H1 (cell line): ENCODE data around the gene TSPAN33.

Experiments
- CEBPB ChIP-seq: IDR thresholded peaks from 2 replicates; pipeline ENCODE4 v1.6.1; 2012; ENCODE audit warnings: low read depth, low read length
- CTCF ChIP-seq, 3 experiments: IDR thresholded peaks; 1 replicate in 2 of 3; 2 replicates in 1 of 3; pipeline versions ENCODE4 v1.5.1 to v1.6.1; 2011; ENCODE audit warnings: low read length in 3 of 3, mild to moderate bottlenecking in 3 of 3, inconsistent platforms in 2 of 3, low read depth in 1 of 3, moderate library complexity in 1 of 3; ENCODE audit not compliant: insufficient read depth in 1 of 3; ENCODE audit errors: control extremely low read depth in 1 of 3
- EP300 ChIP-seq, 2 experiments: IDR thresholded peaks; 1 replicate in 1 of 2; 2 replicates in 1 of 2; pipeline ENCODE4 v1.6.1; 2011 to 2012; ENCODE audit warnings: low read depth in 2 of 2, low read length in 2 of 2, mild to moderate bottlenecking in 2 of 2, borderline replicate concordance in 1 of 2, inconsistent platforms in 1 of 2, moderate library complexity in 1 of 2
- EZH2 ChIP-seq: fragments of 200-600 bp; sonication (generic); IDR thresholded peaks from 2 replicates; pipeline ENCODE4 v1.7.1; 2012; ENCODE audit warnings: low read depth, mild to moderate bottlenecking, moderate library complexity, low read length, inconsistent platforms; ENCODE audit not compliant: severe bottlenecking
- POLR2A ChIP-seq, 2 experiments: IDR thresholded peaks; 1 replicate in 1 of 2; 2 replicates in 1 of 2; pipeline ENCODE4 v1.6.1; 2011; ENCODE audit warnings: low read depth in 2 of 2, low read length in 2 of 2, mild to moderate bottlenecking in 2 of 2; ENCODE audit errors: control extremely low read depth in 1 of 2
- SP1 ChIP-seq: IDR thresholded peaks from 2 replicates; pipeline ENCODE4 v1.6.1; 2011; ENCODE audit warnings: low read depth, low read length

DNA sequence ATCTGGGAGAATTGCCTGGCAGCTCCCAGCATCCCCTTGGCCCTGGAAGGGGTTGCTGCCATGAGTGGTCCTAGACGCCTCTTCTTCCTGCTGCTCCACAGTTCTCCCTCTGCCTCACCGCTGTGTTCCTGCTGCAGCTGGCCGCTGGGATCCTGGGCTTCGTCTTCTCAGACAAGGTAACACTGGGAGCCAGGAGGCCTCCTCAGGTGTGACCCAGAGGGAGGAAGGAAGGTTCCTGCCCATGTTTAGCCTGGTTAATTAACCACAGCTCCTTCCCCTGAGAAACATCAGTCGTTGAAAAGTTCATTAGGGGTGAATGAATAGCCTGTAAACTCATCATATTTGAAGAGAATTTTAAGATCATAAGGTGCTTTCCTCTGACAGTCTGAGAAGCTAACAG, 18.2 kb downstream of the TSPAN33 start:
- no peak for TF ChIP-seq CTCF (IDR thresholded peaks at IDR 0.05; ENCODE audit: control extremely low read depth in 1 of 3, insufficient read depth in 1 of 3, low read depth in 1 of 3, low read length in 3 of 3)
- TF ChIP-seq EP300 (IDR thresholded peaks at IDR 0.05; ENCODE audit: borderline replicate concordance in 1 of 2, low read depth in 2 of 2, low read length in 2 of 2) = no peak
- no peak for TF ChIP-seq POLR2A (IDR thresholded peaks at IDR 0.05; ENCODE audit: control extremely low read depth in 1 of 2, low read depth in 2 of 2, low read length in 2 of 2)
- TF ChIP-seq CEBPB = no peak
- no peak for TF ChIP-seq EZH2
- TF ChIP-seq SP1 = no peak
